Activated naive CD4-positive, alpha-beta T cell treated with anti-CD3 and anti-CD28 coated beads, Interleukin-2, amount 50 U/mL, for 72 hours (primary cell): ENCODE data around the gene PCGF6. TPM values are rescaled to one million over a fixed set of nuclear protein-coding genes. Genes with fewer than 3 reads are reported as not detected.
"Not testable (repeated sequence)": the region's sequence is repeated elsewhere in the genome, so short reads cannot be mapped to it uniquely, and the experiment has no call there.

Experiments used
- ATAC-seq, 2 donors: fragments of 150-1000 bp; cut with Tn5 transposase; 2 replicates each; pipeline ENCODE4 v1.10.0; 2021; ENCODE audit warnings: mild to moderate bottlenecking in 2 of 2, moderate library complexity in 2 of 2
- DNase-seq, 2 donors: peaks; one replicate each; pipeline ENCODE4 v3.0.0; 2021 to 2022; ENCODE audit warnings: low spot score in 2 of 2
- H3K27ac Mint-ChIP-seq, 2 donors: one replicate each; pipeline ENCODE4 v1.8.0; 2022; ENCODE audit warnings: mild to moderate bottlenecking in 2 of 2, mixed read lengths in 2 of 2
- H3K36me3 Mint-ChIP-seq, 2 donors: one replicate each; pipeline ENCODE4 v1.8.0; 2022; ENCODE audit warnings: mixed read lengths in 2 of 2
- H3K9me3 Mint-ChIP-seq, 2 donors: one replicate each; pipeline ENCODE4 v1.8.0; 2022; ENCODE audit warnings: mixed read lengths in 2 of 2
- total RNA-seq, 2 donors: library from RNA; stranded (reverse); gene quantifications; one replicate each; pipeline ENCODE4 v1.2.3, GENCODE V29; 2022

The PCGF6 gene
- total RNA-seq, 2 donors from 2014 or later, result 13.2 to 15.2 TPM

GRCh38 chr10:103278537-103278823 lies 72.5 kb downstream of the PCGF6 start:
- no peak for DNase-seq
- no peak for ATAC-seq
- Mint-ChIP-seq H3K36me3 (peaks cover 7% of the 10 kb centered on the region in 2 donors), H3K27ac (no peak overlapping the region), H3K9me3 (peaks cover 6 to 8% of the 10 kb centered on the region in 2 donors)

- Mint-ChIP-seq H3K27ac (no peak overlapping the region), H3K36me3 (peaks cover 7% of the 10 kb centered on the region in 2 donors), H3K9me3 (peaks cover 6 to 8% of the 10 kb centered on the region in 2 donors)
- ATAC-seq, result no peak
- DNase-seq, result peak in 1 of 2 donors; percentile 6
Measured at GRCh38 chr10:103277713-103278536, 73.0 kb downstream of the PCGF6 start.

- Mint-ChIP-seq H3K27ac (no peak within 1 kb of the TSS), H3K9me3 (peaks cover 6 to 8% of the 10 kb centered on the region in 2 donors), H3K36me3 (peaks cover 7% of the 10 kb centered on the region in 2 donors)
- DNase-seq (peak in 1 of 2 donors; percentile 43), ATAC-seq (peak; percentile 26 to 88)
Measured at GRCh38 chr10:103276896-103277712, 73.8 kb downstream of the PCGF6 start, which contains the start of gene INA. Gene INA (plus strand): TSS chr10:103277138. CDS start chr10:103277212, 74 bp downstream.

GRCh38 chr10:103276251-103276895 lies 74.6 kb downstream of the PCGF6 start:
- Mint-ChIP-seq H3K9me3 (peaks cover 6 to 8% of the 10 kb centered on the region in 2 donors), H3K36me3 (peaks cover 7% of the 10 kb centered on the region in 2 donors), H3K27ac (no peak overlapping the region)
- DNase-seq (no peak), ATAC-seq (no peak)

- Mint-ChIP-seq H3K36me3 (no peaks in the 10 kb centered on the region), H3K27ac (no peak overlapping the region), H3K9me3 (no peaks in the 10 kb centered on the region)
- DNase-seq (no peak), ATAC-seq (peak in 1 of 2 donors; percentile 34)
Measured at GRCh38 chr10:103273041-103273441, 77.9 kb downstream of the PCGF6 start.

GRCh38 chr10:103265717-103266329 lies 85.1 kb downstream of the PCGF6 start:
- H3K27ac Mint-ChIP-seq, result no peak overlapping the region

GRCh38 chr10:103262229-103262628 lies 88.7 kb downstream of the PCGF6 start:
- ATAC-seq (peak; percentile 81 to 83), DNase-seq (no peak)
- Mint-ChIP-seq H3K36me3 (peaks cover 0 to 16% of the 10 kb centered on the region in 2 donors), H3K9me3 (peaks cover 0 to 20% of the 10 kb centered on the region in 2 donors), H3K27ac (no peak overlapping the region)

More at GRCh38 chr10:103265717-103266329, 85.1 kb downstream of the PCGF6 start:
- Mint-ChIP-seq H3K36me3 (peaks cover 0 to 5% of the 10 kb centered on the region in 2 donors), H3K9me3 (peaks cover 0 to 10% of the 10 kb centered on the region in 2 donors)
- peak in 1 of 2 donors; percentile 52 for DNase-seq
- no peak for ATAC-seq

GRCh38 chr10:103259989-103260388 lies 91.0 kb downstream of the PCGF6 start:
- ATAC-seq (no peak), DNase-seq (no peak)
- Mint-ChIP-seq H3K9me3 (peaks cover 0 to 20% of the 10 kb centered on the region in 2 donors), H3K36me3 (peaks cover 0 to 16% of the 10 kb centered on the region in 2 donors), H3K27ac (no peak overlapping the region)

GRCh38 chr10:103258928-103259327 lies 92.0 kb downstream of the PCGF6 start:
- not testable (repeated sequence) for H3K27ac Mint-ChIP-seq, ATAC-seq, DNase-seq
- H3K9me3 Mint-ChIP-seq, result peaks cover 0 to 20% of the 10 kb centered on the region in 2 donors
- H3K36me3 Mint-ChIP-seq, result peaks cover 0 to 16% of the 10 kb centered on the region in 2 donors

- Mint-ChIP-seq H3K27ac (no peak overlapping the region), H3K36me3 (peaks cover 0 to 16% of the 10 kb centered on the region in 2 donors), H3K9me3 (peaks cover 0 to 20% of the 10 kb centered on the region in 2 donors)
- DNase-seq (no peak), ATAC-seq (no peak)
Measured at GRCh38 chr10:103257812-103258211, 93.1 kb downstream of the PCGF6 start.

- H3K36me3 Mint-ChIP-seq, result peaks cover 0 to 16% of the 10 kb centered on the region in 2 donors
- H3K9me3 Mint-ChIP-seq, result peaks cover 0 to 15% of the 10 kb centered on the region in 2 donors
- H3K27ac Mint-ChIP-seq, result no peak overlapping the region
Measured at GRCh38 chr10:103256613-103257012, 94.3 kb downstream of the PCGF6 start.

GRCh38 chr10:103254538-103255325 lies 96.2 kb downstream of the PCGF6 start:
- H3K27ac Mint-ChIP-seq, result no peak overlapping the region
- DNase-seq, result no peak
- ATAC-seq, result peak; percentile 55 to 98
- peaks cover 5 to 13% of the 10 kb centered on the region in 2 donors for H3K9me3 Mint-ChIP-seq
- H3K36me3 Mint-ChIP-seq, result peaks cover 0 to 7% of the 10 kb centered on the region in 2 donors

More at GRCh38 chr10:103256613-103257012, 94.3 kb downstream of the PCGF6 start:
- DNase-seq, result no peak
- ATAC-seq, result no peak

GRCh38 chr10:103254113-103254512 lies 96.8 kb downstream of the PCGF6 start:
- Mint-ChIP-seq H3K9me3 (peaks cover 5 to 10% of the 10 kb centered on the region in 2 donors), H3K27ac (no peak overlapping the region), H3K36me3 (peaks cover 0 to 4% of the 10 kb centered on the region in 2 donors)
- ATAC-seq (no peak), DNase-seq (no peak)
